ENCODE measurements around the gene ZMIZ1.
A peak's percentile ranks its signal among the peaks of the same experiment; 100 is the strongest.

ZMIZ1 gene

DNA sequence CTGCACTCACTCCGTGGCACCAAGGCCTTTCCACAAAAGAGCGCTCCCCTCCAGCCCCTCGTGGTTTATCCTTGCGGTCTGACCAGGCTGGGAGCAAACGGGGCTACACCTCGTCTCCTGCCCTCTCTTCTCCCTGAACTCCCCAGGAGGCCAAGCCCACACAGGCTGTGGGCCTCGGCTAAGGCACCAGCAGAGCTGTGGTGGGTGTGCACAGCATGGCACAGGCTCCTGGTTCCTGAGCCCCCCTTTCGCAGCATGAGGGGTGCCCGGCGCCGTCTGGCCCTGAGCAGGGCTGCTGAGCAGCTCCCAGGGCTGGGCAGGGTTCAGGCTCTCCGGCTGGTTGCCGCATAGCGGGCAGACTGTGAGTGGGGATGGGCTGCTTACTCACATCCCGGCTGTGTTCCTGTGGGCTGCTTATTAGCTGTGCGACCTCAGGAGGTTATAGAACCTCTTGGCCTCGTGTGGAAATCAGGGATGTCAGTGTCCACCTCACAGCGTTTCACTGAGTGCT, 90.4 kb downstream of the ZMIZ1 start:
- no peak for DNase-seq

DNA sequence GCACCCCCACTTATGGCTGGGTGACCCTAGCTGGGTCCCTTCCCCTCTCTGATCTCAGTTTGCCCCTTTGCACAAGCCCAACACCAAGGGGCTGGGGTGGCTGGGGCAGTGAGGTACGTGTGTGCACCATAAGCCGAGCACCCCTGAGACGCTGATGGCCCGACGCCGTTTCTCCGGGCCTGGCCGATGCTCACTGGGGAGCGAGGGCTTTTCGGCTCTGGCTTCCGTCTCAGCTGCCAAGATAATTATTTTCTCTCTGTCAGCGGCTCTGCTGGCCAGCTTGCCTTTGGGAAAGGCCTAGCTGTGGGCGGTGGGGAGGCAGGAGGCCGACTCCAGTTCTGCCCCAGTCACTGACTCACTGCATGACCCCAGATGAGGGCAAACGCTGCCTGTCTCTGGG, 91.0 kb downstream of the ZMIZ1 start:
- DNase-seq, result no peak

DNA sequence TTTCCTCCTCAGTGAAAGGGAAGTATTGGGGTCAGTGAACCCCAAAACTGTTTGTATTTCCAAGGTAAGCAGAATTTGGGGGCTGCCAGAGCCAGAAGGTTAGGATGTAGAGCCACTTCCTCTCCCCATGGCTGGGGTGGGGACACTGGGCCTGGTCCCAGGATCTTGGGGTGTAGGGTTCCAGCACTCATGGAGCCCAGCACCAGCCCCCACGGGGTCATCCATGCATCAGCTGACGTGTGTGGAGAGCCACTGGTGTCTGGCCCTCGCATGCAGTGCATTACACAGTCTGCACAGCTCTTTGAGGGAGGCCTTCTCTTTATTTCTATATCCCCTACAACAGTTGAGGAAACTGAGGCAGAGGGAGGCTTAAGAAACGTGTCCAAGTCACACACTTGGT, 91.4 kb downstream of the ZMIZ1 start:
- no peak for DNase-seq

- DNase-seq, result no peak
These were observed 92.8 kb downstream of the ZMIZ1 start for GRCh38 chr10:79161557-79161956.

DNA sequence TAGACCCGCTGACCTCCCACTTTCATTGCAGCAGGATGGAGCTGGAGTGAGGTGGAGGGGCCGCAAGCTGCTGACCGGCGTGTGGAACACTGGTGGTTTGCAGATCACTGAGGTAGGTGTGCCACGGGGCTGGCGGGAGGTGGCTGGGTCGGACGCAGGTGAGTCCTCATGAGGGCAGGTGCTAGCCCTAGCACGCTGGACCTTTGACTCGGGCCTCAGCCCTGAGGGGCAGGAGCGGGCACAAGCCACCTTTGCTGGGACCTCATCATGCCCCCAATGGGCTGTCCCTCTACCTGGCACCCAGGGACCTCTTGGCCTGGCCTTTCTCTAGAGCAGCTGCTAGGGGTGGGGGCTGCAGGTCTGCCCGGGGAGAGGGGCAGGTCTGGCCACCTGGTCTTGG, 93.3 kb downstream of the ZMIZ1 start:
- no peak for DNase-seq

GRCh38 chr10:79162861-79163665, 94.3 kb downstream of the ZMIZ1 start:
- DNase-seq, result no peak

DNA sequence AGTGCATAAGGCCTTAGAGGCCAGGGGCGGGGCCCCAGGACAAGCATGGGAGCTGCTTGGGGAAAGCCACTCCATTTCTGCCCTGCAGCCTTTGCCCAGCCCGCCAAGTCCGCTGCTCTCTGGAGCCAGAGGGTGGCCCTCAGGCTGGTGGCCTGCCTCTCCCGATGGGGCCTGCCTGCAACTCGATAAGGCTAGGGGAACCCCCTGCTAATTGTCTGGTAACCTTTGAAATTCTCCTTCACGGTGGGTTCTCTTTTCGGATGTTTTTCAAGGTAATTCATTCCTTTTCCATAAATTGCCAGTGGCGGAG, 94.9 kb downstream of the ZMIZ1 start:
- no peak for DNase-seq

- DNase-seq, result no peak
These were observed 95.3 kb downstream of the ZMIZ1 start for GRCh38 chr10:79164075-79164474.

DNA sequence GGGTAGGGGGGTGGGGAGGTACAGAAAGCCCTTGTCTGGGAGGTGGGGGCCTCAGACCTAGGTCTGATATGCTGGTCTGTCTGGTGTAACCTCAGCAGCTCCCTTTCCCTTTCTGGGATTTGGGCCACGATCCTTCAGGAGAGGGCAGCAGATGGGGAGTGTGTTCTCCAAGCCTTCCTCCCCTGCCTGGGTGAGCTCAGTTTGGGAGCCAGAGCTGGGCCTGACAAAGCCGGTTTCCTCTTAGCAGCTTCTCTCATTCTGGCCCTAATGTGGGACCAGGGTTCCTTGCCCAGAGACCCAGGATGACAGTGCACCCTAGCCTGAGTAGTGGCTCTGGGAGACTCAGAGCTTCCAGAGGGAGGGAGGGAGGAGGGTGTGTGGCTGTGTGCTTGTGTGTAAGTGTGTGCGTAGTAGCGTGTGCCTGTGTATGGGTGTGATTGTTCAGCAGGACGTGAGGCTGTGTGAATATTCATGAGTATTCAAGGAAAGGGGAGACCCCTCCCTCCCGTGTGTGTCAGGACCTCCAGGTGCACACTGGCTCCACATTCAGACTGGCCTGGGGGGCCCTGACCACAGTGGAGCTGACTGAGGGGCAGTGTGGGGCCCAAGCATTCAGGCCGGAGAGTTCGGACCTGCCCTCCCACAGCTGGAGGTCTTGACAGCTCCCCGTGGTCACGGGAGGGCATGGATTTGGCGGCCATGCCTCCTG, 96.5 kb downstream of the ZMIZ1 start:
- no peak for DNase-seq

GRCh38 chr10:79166312-79166721, 97.6 kb downstream of the ZMIZ1 start:
- DNase-seq, result no peak

DNA sequence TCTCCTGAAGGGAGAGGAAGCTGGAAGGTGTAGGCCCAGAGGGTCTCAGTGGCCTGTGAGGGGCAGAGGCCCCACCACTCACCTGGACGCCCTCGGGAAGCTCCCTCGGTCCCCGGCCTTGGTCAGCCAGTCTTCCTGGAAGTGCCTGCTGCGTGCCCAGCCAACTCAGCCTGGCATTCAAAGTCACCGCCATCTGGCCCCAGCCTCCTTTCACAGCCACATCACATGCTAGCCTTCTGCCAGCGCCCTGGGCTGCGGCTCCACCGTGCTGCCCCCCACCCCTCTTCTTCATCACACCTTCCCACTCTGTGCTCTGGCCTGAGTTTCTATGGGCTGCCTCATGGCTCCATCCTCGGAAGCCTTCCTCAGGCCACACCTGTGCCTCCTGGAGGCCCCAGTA, 98.0 kb downstream of the ZMIZ1 start:
- DNase-seq, result no peak

DNA sequence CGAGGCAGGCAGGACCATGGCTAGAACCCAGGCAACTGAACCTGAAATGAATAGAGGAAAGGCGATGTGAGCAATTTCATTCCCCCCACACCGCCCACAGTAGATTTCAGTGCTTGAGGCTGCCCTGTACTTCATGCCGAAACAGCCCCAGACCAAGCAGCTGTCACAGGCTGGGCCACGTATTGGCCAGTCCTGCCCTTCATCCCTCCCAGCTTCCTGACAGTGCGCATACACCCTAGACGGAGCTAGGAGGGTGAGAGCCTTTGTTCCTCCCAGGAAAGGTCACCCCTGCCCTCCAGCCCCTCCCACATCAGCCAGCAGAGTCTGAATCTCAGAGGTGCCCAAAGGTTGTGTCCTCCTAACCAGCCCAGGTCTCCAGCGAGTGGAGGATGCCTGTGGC, 98.8 kb downstream of the ZMIZ1 start:
- DNase-seq, result no peak

DNA sequence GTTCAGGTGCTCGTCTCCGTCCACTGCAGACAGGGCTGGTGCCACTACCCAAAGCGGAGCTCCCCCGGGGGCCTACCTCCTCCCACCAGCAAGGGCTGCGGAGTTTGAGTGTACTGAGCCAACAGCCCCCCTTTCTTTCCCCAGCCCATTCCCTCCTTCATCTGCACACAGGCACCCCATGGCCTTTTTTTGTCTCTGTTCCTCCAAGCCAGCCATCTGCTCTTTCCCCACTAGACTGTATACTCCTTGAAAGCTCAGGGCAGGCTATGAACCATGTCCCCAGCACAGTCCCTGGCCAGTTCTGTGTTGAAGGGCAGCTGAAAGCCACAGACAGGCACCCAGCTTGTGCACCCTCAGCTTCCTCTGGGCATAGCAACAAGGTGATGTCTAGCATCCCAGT, 99.4 kb downstream of the ZMIZ1 start:
- no peak for DNase-seq

- DNase-seq, result no peak
These were observed 101.5 kb downstream of the ZMIZ1 start for GRCh38 chr10:79170226-79170752.

- no peak for DNase-seq
These were observed 102.2 kb downstream of the ZMIZ1 start for GRCh38 chr10:79170993-79171392.

DNA sequence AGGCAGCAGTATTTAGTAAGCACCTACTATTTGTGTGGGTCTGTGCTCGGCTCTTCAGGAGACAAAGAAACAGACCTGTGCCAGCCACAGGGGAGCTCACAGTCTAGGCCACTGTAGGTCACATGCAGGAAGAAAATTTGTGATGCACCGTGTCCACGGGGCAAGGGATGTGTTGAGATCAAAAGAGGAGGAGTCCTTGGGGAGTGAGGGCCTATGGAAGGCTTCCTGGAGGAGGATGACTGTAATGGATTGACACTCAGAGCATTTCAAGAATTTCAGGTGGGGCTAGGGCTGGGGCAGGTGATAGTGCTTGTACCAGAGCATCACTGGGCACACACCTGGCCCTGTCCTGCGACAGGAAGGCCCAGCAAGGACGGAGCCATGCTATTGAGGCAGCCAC, 102.7 kb downstream of the ZMIZ1 start:
- no peak for DNase-seq

GRCh38 chr10:79172881-79173280, 104.1 kb downstream of the ZMIZ1 start:
- DNase-seq, result no peak

GRCh38 chr10:79173582-79174262, 105.0 kb downstream of the ZMIZ1 start:
- no peak for DNase-seq

- DNase-seq, result no peak
These were observed 107.3 kb downstream of the ZMIZ1 start for GRCh38 chr10:79176052-79176501.

DNA sequence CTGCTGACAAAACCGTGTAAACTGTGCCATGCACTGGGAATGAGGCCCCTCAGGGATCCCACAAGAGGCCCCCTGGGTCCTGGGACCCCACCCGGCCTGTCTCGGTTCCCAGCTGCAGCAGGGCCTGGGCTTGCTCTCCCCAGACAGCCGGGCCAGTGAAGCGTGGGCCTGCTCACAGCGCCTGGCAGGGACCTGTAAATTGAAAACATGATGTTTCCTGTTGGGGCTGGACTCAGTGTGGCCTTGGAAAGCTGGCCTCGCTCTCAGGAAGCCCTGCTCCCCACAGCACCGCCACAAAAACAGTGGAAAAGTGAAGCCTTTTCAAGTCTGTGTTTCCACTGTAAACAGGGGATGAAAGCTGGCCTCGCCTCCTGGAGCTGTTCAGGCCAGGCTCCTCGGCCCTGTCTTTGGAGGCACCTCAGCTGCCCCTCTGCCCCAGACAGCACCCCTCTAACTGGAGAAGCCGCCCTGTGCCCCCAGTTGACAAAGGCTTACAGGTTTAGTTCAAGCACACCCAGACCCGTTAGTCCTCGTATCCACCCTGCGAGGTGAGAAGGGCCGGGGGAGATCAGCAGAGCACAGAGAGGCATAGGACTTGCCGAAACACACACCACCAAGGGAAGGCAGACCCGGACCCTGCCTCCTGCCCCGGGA, 108.3 kb downstream of the ZMIZ1 start:
- peak; percentile 67 for DNase-seq

DNA sequence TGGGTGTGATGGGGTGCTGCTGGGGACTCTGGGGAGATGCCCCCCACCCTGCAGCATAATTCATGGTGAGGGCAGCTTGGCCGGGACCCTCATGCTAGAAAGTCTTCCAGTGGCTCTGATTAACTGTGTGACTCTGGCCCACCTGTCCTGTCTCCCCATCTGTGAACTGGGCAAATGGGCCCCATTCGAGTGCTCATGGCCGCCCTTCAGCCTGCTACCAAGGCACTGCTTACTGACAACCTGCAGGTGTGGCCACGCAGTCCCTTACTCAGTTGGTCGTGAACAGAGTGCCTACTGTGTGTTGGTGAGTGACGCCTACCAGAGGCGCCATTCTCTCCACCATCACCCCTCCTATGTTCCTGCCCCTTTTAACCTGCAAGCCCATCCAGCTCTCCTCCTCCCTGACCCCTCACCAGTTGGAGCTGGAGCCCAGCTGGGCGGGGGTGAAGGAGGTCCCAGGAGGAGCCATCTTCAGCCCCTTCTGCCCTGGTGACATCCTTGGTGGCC, 109.4 kb downstream of the ZMIZ1 start:
- DNase-seq, result no peak

DNA sequence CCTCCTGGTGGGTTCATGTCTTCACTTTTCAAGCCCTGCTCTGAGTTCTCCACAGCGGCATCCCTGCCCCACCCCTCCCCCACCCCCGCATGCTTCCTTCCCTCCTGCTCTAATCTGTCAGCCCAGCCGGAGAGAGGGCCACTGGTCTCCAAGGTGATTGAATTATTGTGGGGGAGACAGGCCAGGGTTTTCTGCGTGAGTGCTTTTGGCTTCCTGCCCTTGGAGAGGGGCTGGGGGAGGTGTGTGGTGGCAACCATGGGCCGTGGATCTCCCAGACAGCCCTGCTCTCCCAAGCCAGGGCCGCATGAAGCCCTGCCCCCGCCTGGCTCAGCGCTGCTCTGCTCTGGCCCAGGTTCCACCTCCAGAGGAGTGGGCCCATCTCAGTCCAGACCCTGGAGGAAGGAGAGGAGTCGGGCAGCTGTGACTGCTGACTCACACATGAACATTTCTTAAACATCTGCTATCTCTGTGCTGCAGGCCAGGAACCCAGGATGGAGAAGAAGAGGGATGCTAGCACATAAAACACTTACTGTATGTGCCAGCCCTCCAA, 109.9 kb downstream of the ZMIZ1 start:
- DNase-seq, result peak; percentile 95
